Measurements from ENCODE around the gene VARS1. TPM values are rescaled to one million over a fixed set of nuclear protein-coding genes. Genes with fewer than 3 reads are reported as not detected.
A peak's percentile ranks its signal among the peaks of the same experiment; 100 is the strongest.

The VARS1 gene
- total RNA-seq, 2 experiments from 2014 or later: 43.9 to 44.2 TPM

- no peaks in the 10 kb centered on the region for H3K27me3 Mint-ChIP-seq
- H3K27ac ChIP-seq (ENCODE audit: low read depth in 1 of 2, low read length in 2 of 2): peak overlapping the region; percentile 38 to 97
- peaks cover 44% of the 10 kb centered on the region for H3K4me1 Mint-ChIP-seq (ENCODE audit: low read depth)
- intact Hi-C loops (cut with DNase I, micrococcal nuclease): loop anchor here in 1 of 2 experiments (10.0 kb wide), 1 partner anchor 252 kb away; the partner anchor contains the start of genes LST1 and LTB
- H3K4me3 Mint-ChIP-seq: peak overlapping the region; percentile 96
- peak overlapping the region; percentile 94 for H3K4me3 ChIP-seq (ENCODE audit: low read length)
- H3K4me1 ChIP-seq (ENCODE audit: insufficient read depth, low read length): peaks cover 51% of the 10 kb centered on the region
- H3K27ac Mint-ChIP-seq: peak overlapping the region; percentile 98
- DNase-seq (peak in 3 of 14 experiments; percentile 43 to 57 (median 57)), ATAC-seq (ENCODE audit: poor library complexity) (peak; percentile 45)
- no peak for TF ChIP-seq CTCF (IDR thresholded peaks at IDR 0.05)
- H3K36me3 ChIP-seq (ENCODE audit: insufficient read depth, low read length): peaks cover 50% of the 10 kb centered on the region
- no peaks in the 10 kb centered on the region for H3K9me3 ChIP-seq (ENCODE audit: control insufficient read depth in 1 of 2, insufficient read depth in 1 of 2, low read length in 2 of 2)
- H3K9me3 Mint-ChIP-seq: no peaks in the 10 kb centered on the region
- H3K27me3 ChIP-seq (ENCODE audit: control insufficient read depth in 1 of 2, insufficient read depth in 2 of 2, low read length in 2 of 2): no peaks in the 10 kb centered on the region
- peaks cover 71% of the 10 kb centered on the region for H3K36me3 Mint-ChIP-seq (ENCODE audit: low read depth)
- ChIA-PET POLR2A (interaction anchor here (0.6 to 3.6 kb wide), 9 partner anchors 10 to 184 kb away, joined by 3 to 36 read pairs (median 5); partner anchors contain the start of genes ABHD16A, BAG6, DDAH2 and HSPA1B), CTCF (interaction anchor here (1.2 to 1.3 kb wide), 2 partner anchors 9 to 55 kb away, joined by 3 to 7 read pairs; partner anchors contain the start of gene HSPA1B)
These were observed 41.2 kb upstream of the VARS1 start for GRCh38 chr6:31836474-31837368.

GRCh38 chr6:31836047-31836473, 40.5 kb upstream of the VARS1 start:
- TF ChIP-seq CTCF (IDR thresholded peaks at IDR 0.05): no peak
- Histone ChIP-seq H3K27me3 (ENCODE audit: control insufficient read depth in 1 of 2, insufficient read depth in 2 of 2, low read length in 2 of 2) (no peaks in the 10 kb centered on the region), H3K27ac (ENCODE audit: low read depth in 1 of 2, low read length in 2 of 2) (peak overlapping the region; percentile 38 to 97), H3K36me3 (ENCODE audit: insufficient read depth, low read length) (peaks cover 46% of the 10 kb centered on the region), H3K4me3 (ENCODE audit: low read length) (peak overlapping the region; percentile 94), H3K9me3 (ENCODE audit: control insufficient read depth in 1 of 2, insufficient read depth in 1 of 2, low read length in 2 of 2) (no peaks in the 10 kb centered on the region), H3K4me1 (ENCODE audit: insufficient read depth, low read length) (peaks cover 57% of the 10 kb centered on the region)
- intact Hi-C loops (cut with DNase I, micrococcal nuclease): loop anchor here in 1 of 2 experiments (10.0 kb wide), 1 partner anchor 251 kb away; the partner anchor contains the start of genes LST1 and LTB
- peak overlapping the region; percentile 98 for H3K27ac Mint-ChIP-seq
- H3K4me1 Mint-ChIP-seq (ENCODE audit: low read depth): peaks cover 46% of the 10 kb centered on the region
- ATAC-seq (ENCODE audit: poor library complexity): no peak
- DNase-seq: peak in 1 of 14 experiments; percentile 23
- H3K9me3 Mint-ChIP-seq: no peaks in the 10 kb centered on the region
- H3K36me3 Mint-ChIP-seq (ENCODE audit: low read depth): peaks cover 66% of the 10 kb centered on the region
- ChIA-PET POLR2A (interaction anchor here (0.6 to 3.6 kb wide), 12 partner anchors 9 to 263 kb away, joined by 3 to 36 read pairs (median 4); partner anchors contain the start of genes ABHD16A, BAG6, C6orf47 and DDAH2), CTCF (interaction anchor here (0.6 to 1.3 kb wide), 4 partner anchors 9 to 1024 kb away, joined by 3 to 7 read pairs (median 3); partner anchors contain the start of gene HSPA1B)
- H3K4me3 Mint-ChIP-seq: peak overlapping the region; percentile 96
- no peaks in the 10 kb centered on the region for H3K27me3 Mint-ChIP-seq
